ENCODE measurements around the gene TSPAN18. TPM values are rescaled to one million over a fixed set of nuclear protein-coding genes. Genes with fewer than 3 reads are reported as not detected.

Gene TSPAN18
- total RNA-seq, 1 donor from 2014 or later: 94.6 TPM

GRCh38 chr11:44829838-44830237 lies 103.1 kb downstream of the TSPAN18 start:
- intact Hi-C loops (cut with micrococcal nuclease): no loop called here
- ATAC-seq: no peak
- no peak for DNase-seq

GRCh38 chr11:44831605-44832394 lies 105.0 kb downstream of the TSPAN18 start:
- ATAC-seq: no peak
- DNase-seq: no peak
- intact Hi-C loops (cut with micrococcal nuclease): no loop called here

GRCh38 chr11:44832452-44832851 lies 105.7 kb downstream of the TSPAN18 start:
- DNase-seq (no peak), ATAC-seq (no peak)
- intact Hi-C loops (cut with micrococcal nuclease): no loop called here

- intact Hi-C loops (cut with micrococcal nuclease): no loop called here
- no peak for DNase-seq
- no peak for ATAC-seq
Observed at GRCh38 chr11:44833221-44833876, 106.6 kb downstream of the TSPAN18 start.

- DNase-seq (no peak), ATAC-seq (no peak)
- intact Hi-C loops (cut with micrococcal nuclease): no loop called here
Observed at GRCh38 chr11:44833877-44834452, 107.2 kb downstream of the TSPAN18 start.

GRCh38 chr11:44834846-44835245 lies 108.1 kb downstream of the TSPAN18 start:
- DNase-seq (no peak), ATAC-seq (peak; percentile 42)
- intact Hi-C loops (cut with micrococcal nuclease): no loop called here

GRCh38 chr11:44835296-44835695 lies 108.5 kb downstream of the TSPAN18 start:
- intact Hi-C loops (cut with micrococcal nuclease): no loop called here
- no peak for ATAC-seq
- no peak for DNase-seq

- intact Hi-C loops (cut with micrococcal nuclease): no loop called here
- DNase-seq (no peak), ATAC-seq (no peak)
Observed at GRCh38 chr11:44835938-44836337, 109.2 kb downstream of the TSPAN18 start.

- intact Hi-C loops (cut with micrococcal nuclease): no loop called here
- ATAC-seq (no peak), DNase-seq (no peak)
Observed at GRCh38 chr11:44837661-44838060, 110.9 kb downstream of the TSPAN18 start.

- DNase-seq: no peak
- ATAC-seq: no peak
- intact Hi-C loops (cut with micrococcal nuclease): no loop called here
Observed at GRCh38 chr11:44839458-44840084, 112.8 kb downstream of the TSPAN18 start.

- DNase-seq: no peak
- no peak for ATAC-seq
- intact Hi-C loops (cut with micrococcal nuclease): no loop called here
Observed at GRCh38 chr11:44840085-44840478, 113.3 kb downstream of the TSPAN18 start.

- ATAC-seq (no peak), DNase-seq (no peak)
- intact Hi-C loops (cut with micrococcal nuclease): no loop called here
Observed at GRCh38 chr11:44840521-44841251, 113.9 kb downstream of the TSPAN18 start.

GRCh38 chr11:44842220-44842619 lies 115.5 kb downstream of the TSPAN18 start:
- ATAC-seq: no peak
- intact Hi-C loops (cut with micrococcal nuclease): no loop called here
- no peak for DNase-seq

GRCh38 chr11:44846852-44847251 lies 120.1 kb downstream of the TSPAN18 start:
- intact Hi-C loops (cut with micrococcal nuclease): no loop called here
- no peak for DNase-seq
- ATAC-seq: no peak

- intact Hi-C loops (cut with micrococcal nuclease): no loop called here
- ATAC-seq (no peak), DNase-seq (no peak)
Observed at GRCh38 chr11:44847316-44847715, 120.6 kb downstream of the TSPAN18 start.

- DNase-seq: no peak
- intact Hi-C loops (cut with micrococcal nuclease): no loop called here
- ATAC-seq: no peak
Observed at GRCh38 chr11:44848203-44848962, 121.6 kb downstream of the TSPAN18 start.

- intact Hi-C loops (cut with micrococcal nuclease): no loop called here
- no peak for DNase-seq
Observed at GRCh38 chr11:44848963-44849350, 122.2 kb downstream of the TSPAN18 start.

GRCh38 chr11:44849424-44849823 lies 122.7 kb downstream of the TSPAN18 start:
- no peak for ATAC-seq
- intact Hi-C loops (cut with micrococcal nuclease): no loop called here
- DNase-seq: no peak

More at GRCh38 chr11:44848963-44849350, 122.2 kb downstream of the TSPAN18 start:
- no peak for ATAC-seq

GRCh38 chr11:44849922-44850321 lies 123.2 kb downstream of the TSPAN18 start:
- DNase-seq: no peak
- intact Hi-C loops (cut with micrococcal nuclease): no loop called here
- peak; percentile 47 for ATAC-seq

Data from left ventricle myocardium superior (tissue), 1 donor.